Erythroblast (primary cell): ENCODE results near the gene ZNF141.
"Not testable (repeated sequence)": the region's sequence is repeated elsewhere in the genome, so short reads cannot be mapped to it uniquely, and the experiment has no call there.

Experiments used
- DNase-seq, 2 experiments: peaks; one replicate each; lab custom pipeline; 2025; lab: John Stamatoyannopoulos, UW
- GATA1 ChIP-seq: IDR thresholded peaks from 2 replicates; pipeline ENCODE4 v1.6.1; 2011; ENCODE audit warnings: low read depth, mild to moderate bottlenecking, control low read depth, low read length, moderate library complexity
- POLR2A ChIP-seq: IDR thresholded peaks from 2 replicates; pipeline ENCODE4 v1.6.1; 2011; ENCODE audit warnings: mild to moderate bottlenecking, low read length

ZNF141 gene

GRCh38 chr4:337932-338758, 531 bp downstream of the ZNF141 start:
- peak; percentile 76 to 78 for DNase-seq

DNA sequence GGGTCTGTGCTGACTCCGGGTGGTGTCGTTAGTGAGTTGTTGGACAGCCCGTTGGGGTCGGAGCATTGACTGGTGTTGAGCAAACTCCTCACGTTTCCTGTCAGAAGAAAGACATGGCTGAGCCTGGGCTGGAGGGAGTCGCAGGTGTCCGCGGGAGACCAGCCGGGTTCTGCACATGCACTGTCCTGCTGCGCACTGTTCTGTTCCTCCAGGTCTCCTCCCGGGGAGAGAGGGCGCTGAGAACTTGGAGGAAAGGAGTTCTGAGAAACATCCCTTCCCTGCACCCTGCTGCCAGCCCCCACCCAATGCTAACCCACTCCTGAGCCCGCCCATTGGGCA, 1.1 kb downstream of the ZNF141 start:
- TF ChIP-seq POLR2A (no peak), GATA1 (no peak)
- DNase-seq = no peak

More at GRCh38 chr4:337932-338758, 531 bp downstream of the ZNF141 start:
- TF ChIP-seq GATA1 (no peak), POLR2A (peak; percentile 66)

- TF ChIP-seq GATA1 = no peak
- no peak for TF ChIP-seq POLR2A
- peak in 1 of 2 experiments; percentile 15 for DNase-seq
Measured at GRCh38 chr4:340011-340410, 2.4 kb downstream of the ZNF141 start.

DNA sequence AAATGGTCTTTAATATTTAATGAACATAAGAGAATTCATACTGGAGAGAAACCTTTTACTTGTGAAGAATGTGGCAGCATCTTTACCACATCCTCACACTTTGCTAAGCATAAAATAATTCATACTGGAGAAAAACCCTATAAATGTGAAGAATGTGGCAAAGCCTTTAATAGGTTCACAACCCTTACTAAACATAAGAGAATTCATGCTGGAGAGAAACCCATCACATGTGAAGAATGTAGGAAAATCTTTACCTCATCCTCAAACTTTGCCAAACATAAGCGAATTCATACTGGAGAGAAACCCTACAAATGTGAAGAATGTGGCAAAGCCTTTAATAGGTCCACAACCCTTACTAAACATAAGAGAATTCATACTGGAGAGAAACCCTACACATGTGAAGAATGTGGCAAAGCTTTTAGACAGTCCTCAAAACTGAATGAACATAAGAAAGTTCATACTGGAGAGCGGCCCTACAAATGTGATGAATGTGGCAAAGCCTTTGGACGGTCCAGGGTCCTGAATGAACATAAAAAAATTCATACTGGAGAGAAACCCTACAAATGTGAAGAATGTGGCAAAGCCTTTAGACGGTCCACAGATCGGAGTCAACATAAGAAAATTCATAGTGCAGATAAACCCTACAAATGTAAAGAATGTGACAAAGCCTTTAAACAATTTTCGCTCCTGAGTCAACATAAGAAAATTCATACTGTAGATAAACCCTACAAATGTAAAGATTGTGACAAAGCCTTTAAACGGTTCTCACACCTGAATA, 35.6 kb downstream of the ZNF141 start:
- TF ChIP-seq GATA1 (no peak), POLR2A (no peak)
- no peak for DNase-seq

DNA sequence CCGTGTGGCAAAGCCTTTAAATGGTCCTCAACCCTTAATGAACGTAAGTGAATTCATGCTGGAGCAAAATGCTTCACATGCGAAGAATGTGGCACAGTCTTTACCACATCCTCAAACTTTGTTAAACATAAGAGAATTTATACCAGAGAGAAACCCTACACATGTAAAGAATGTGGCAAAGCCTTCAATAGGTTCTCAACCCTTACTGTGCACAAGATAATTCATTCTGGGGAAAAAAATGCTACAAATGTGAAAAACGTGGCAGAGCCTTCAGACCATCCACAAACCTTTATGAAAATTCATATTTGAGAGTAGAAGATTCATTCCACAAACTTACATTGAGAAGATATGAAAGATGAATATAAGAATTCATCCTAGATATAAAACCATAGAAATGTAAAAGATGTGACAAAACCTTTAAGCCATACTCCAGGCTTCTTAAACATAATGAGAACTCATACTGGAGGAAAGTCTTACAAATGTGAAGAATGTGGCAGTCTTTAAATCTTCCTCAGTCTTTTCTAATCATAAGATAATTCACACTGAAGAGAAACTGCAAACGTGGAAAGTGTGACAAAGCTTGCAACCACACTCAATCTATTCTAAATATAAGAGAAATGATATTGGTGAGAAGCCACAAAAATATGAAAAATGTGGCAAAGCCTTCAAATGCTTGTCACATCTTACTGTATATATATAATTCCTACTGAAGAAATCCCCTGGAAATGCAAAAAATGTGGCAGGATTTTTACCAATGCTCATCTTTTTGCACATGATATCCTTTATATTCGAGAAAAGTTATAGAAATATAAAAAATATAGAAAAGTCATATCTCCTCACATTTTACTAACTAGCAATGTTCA, 36.9 kb downstream of the ZNF141 start:
- no peak for DNase-seq
- TF ChIP-seq POLR2A (no peak), GATA1 (no peak)

DNA sequence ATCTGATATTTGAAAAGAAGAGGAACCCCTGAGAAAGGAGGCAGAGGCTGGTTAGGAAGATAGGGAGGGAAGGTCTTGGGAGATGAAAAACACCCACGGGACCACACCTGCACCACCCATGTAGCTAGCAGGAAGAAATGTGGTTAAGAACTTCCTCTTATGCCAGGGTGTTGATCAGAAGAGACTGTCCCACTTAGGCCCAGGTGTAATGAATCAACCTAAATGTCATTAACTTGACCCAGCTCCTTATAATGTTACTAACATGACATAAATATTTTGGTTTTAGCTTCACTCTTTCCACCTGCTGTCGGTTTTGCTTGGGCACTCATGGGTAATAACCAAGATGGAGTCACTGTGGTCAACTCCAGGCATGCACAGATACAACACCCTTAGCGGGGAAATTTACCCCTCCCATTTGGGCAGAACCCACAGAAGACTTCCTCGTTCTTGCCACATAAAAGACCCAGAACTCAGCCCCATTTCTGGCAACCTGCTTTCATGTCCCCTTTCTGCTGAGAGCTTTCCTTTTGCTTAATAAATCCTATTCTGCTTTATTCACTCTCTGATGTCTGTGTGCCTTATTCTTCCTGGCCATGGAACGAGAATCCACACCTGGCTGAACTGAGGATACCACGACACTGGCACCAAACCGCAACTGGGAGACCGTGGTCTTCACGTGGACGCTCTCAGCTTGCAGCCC, 46.8 kb downstream of the ZNF141 start:
- DNase-seq = no peak
- TF ChIP-seq GATA1 = no peak
- no peak for TF ChIP-seq POLR2A

- TF ChIP-seq POLR2A (no peak), GATA1 (no peak)
- no peak for DNase-seq
Measured at GRCh38 chr4:385934-386707, 48.5 kb downstream of the ZNF141 start.

DNA sequence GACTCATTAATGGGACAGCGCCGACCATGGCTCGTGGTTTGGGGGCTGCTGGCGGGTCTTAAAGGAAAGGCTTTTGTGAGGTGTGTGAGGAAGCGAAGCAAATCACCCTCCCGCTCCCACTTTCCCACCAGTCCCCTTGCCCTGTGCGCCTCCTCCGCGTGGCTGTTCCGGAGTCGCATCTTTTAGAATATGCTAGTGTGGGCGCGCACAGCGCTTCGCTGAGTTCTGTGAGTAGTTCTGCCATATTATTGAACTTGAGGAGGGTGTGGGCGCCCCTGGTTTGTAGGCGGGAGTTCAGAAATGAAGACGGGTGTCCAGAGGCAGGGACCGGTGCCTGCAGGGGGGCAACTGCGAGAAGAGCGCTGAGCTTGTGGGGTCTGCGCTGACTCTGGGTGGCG, 49.1 kb downstream of the ZNF141 start:
- no peak for TF ChIP-seq GATA1
- TF ChIP-seq POLR2A = no peak
- no peak for DNase-seq

- DNase-seq = no peak
- no peak for TF ChIP-seq GATA1
- no peak for TF ChIP-seq POLR2A
Measured at GRCh38 chr4:404006-404405, 66.4 kb downstream of the ZNF141 start.

- not testable (repeated sequence) for DNase-seq
Measured at GRCh38 chr4:408321-408720, 70.7 kb downstream of the ZNF141 start.

- no peak for TF ChIP-seq POLR2A
- no peak for TF ChIP-seq GATA1
- no peak for DNase-seq
Measured at GRCh38 chr4:422587-422986, 85.0 kb downstream of the ZNF141 start.
